IMR-90 (cell line): Measurements from ENCODE around the gene TMEM63A. TPM values are rescaled to one million over a fixed set of nuclear protein-coding genes. Genes with fewer than 3 reads are reported as not detected.

ENCODE experiments used
- ATAC-seq: fragments of 200-7000 bp; cut with Tn5 transposase; 2 replicates; pipeline ENCODE4 v1.9.1; 2020; ENCODE audit warnings: low read depth, mild to moderate bottlenecking, moderate library complexity
- BruUV-seq: library from RNA; stranded (reverse); fragments of 400-500 nt; replicated peaks from 2 replicates; lab custom pipeline; 2021; lab: Mats Ljungman, UMichigan
- CTCF ChIA-PET: fragments of 300-600 bp; formaldehyde crosslinking; extraction: SDS; loops from one replicate; lab custom pipeline; 2021; ENCODE audit warnings: antibody characterized with exemption; lab: Yijun Ruan, JAX
- POLR2A ChIA-PET: fragments of 300-600 bp; sonication (Branson Sonifier 250); formaldehyde crosslinking; loops from one replicate; lab custom pipeline; 2022; ENCODE audit warnings: antibody characterized with exemption; ENCODE audit not compliant: unreplicated experiment; lab: Charles Lee
- DNase-seq: peaks from one replicate; pipeline ENCODE4 v3.0.0; 2013
- H2AFZ ChIP-seq: replicated peaks from 2 replicates; pipeline ENCODE3; 2013; ENCODE audit warnings: low read length, mild to moderate bottlenecking; ENCODE audit not compliant: poor library complexity
- H2AK5ac ChIP-seq: 2 replicates; pipeline ENCODE4 v1.6.1; 2013; ENCODE audit warnings: low read depth, low read length, inconsistent platforms
- H2AK9ac ChIP-seq: replicated peaks from 2 replicates; pipeline ENCODE3; 2013; ENCODE audit warnings: mild to moderate bottlenecking, low read depth, low read length, moderate library complexity; ENCODE audit not compliant: poor library complexity
- H2BK120ac ChIP-seq: 2 replicates; pipeline ENCODE4 v1.6.1; 2013; ENCODE audit warnings: low read depth, low read length, inconsistent platforms
- H2BK15ac ChIP-seq: 3 replicates; pipeline ENCODE4 v1.6.1; 2013; ENCODE audit warnings: low read depth, low read length, inconsistent platforms
- H2BK20ac ChIP-seq: 2 replicates; pipeline ENCODE4 v1.6.1; 2013; ENCODE audit warnings: low read depth, mild to moderate bottlenecking, inconsistent platforms, low read length, moderate library complexity
- H2BK5ac ChIP-seq: 2 replicates; pipeline ENCODE4 v1.6.1; 2013; ENCODE audit warnings: mild to moderate bottlenecking, low read depth, low read length, inconsistent platforms; ENCODE audit not compliant: poor library complexity, severe bottlenecking
- H3K14ac ChIP-seq: replicated peaks from 2 replicates; pipeline ENCODE4 v1.6.1; 2013; ENCODE audit warnings: low read depth, low read length, inconsistent platforms
- H3K18ac ChIP-seq: 2 replicates; pipeline ENCODE4 v1.6.1; 2013; ENCODE audit warnings: low read depth, low read length, control low read depth
- H3K23ac ChIP-seq: 2 replicates; pipeline ENCODE4 v1.6.1; 2013; ENCODE audit warnings: low read depth, low read length, inconsistent platforms
- H3K27ac ChIP-seq: 2 replicates; pipeline ENCODE4 v1.5.1; 2013; ENCODE audit warnings: mild to moderate bottlenecking, control low read depth, low read length; ENCODE audit not compliant: insufficient read depth
- H3K27me3 ChIP-seq: 2 replicates; pipeline ENCODE4 v1.6.1; 2013; ENCODE audit warnings: low read length; ENCODE audit not compliant: control insufficient read depth, insufficient read depth
- H3K36me3 ChIP-seq: 2 replicates; pipeline ENCODE4 v1.6.1; 2013; ENCODE audit warnings: low read length, mixed read lengths; ENCODE audit not compliant: control insufficient read depth, insufficient read depth
- H3K4ac ChIP-seq: 2 replicates; pipeline ENCODE4 v1.6.1; 2013; ENCODE audit warnings: low read depth, low read length, inconsistent platforms
- H3K4me1 ChIP-seq: 2 replicates; pipeline ENCODE4 v1.6.1; 2013; ENCODE audit warnings: low read length, mixed read lengths; ENCODE audit not compliant: control insufficient read depth, insufficient read depth
- H3K4me2 ChIP-seq: 2 replicates; pipeline ENCODE4 v1.6.1; 2013; ENCODE audit warnings: low read depth, mild to moderate bottlenecking, control low read depth, low read length, moderate library complexity
- H3K4me3 ChIP-seq: 2 replicates; pipeline ENCODE4 v1.5.1; 2013; ENCODE audit warnings: low read depth, mild to moderate bottlenecking, control low read depth, low read length, moderate library complexity; ENCODE audit not compliant: insufficient read depth
- H3K56ac ChIP-seq: 2 replicates; pipeline ENCODE4 v1.6.1; 2013; ENCODE audit warnings: low read length, inconsistent platforms; ENCODE audit not compliant: insufficient read depth; ENCODE audit errors: extremely low read depth
- H3K79me1 ChIP-seq, 2 experiments: 2 replicates each; pipeline ENCODE4 v1.6.1; 2013; ENCODE audit warnings: low read length in 2 of 2, inconsistent platforms in 1 of 2, low read depth in 1 of 2
- H3K9ac ChIP-seq: 2 replicates; pipeline ENCODE4 v1.6.1; 2013; ENCODE audit warnings: low read depth, low read length, control low read depth
- H3K9me1 ChIP-seq: 2 replicates; pipeline ENCODE4 v1.6.1; 2013; ENCODE audit warnings: low read length, inconsistent platforms; ENCODE audit not compliant: insufficient read depth
- H3K9me3 ChIP-seq: 2 replicates; pipeline ENCODE4 v1.6.1; 2013; ENCODE audit warnings: low read length; ENCODE audit not compliant: control insufficient read depth, insufficient read depth
- H4K20me1 ChIP-seq: 2 replicates; pipeline ENCODE4 v1.6.1; 2013; ENCODE audit warnings: low read length, inconsistent platforms; ENCODE audit not compliant: insufficient read depth
- H4K5ac ChIP-seq: 2 replicates; pipeline ENCODE4 v1.6.1; 2013; ENCODE audit warnings: mild to moderate bottlenecking, low read depth, low read length, control low read depth
- H4K8ac ChIP-seq, 2 experiments: 2 replicates each; pipeline ENCODE4 v1.6.1; 2013; ENCODE audit warnings: low read depth in 2 of 2, low read length in 2 of 2, control low read depth in 1 of 2, inconsistent platforms in 1 of 2
- H4K91ac ChIP-seq: 2 replicates; pipeline ENCODE4 v1.6.1; 2013; ENCODE audit warnings: low read depth, low read length, inconsistent platforms; ENCODE audit not compliant: insufficient read depth
- BHLHE40 ChIP-seq: fragments of 150-350 bp; IDR thresholded peaks from 2 replicates; pipeline ENCODE4 v1.6.1; 2016; ENCODE audit warnings: mild to moderate bottlenecking, low read depth, low read length
- CEBPB ChIP-seq: IDR thresholded peaks from 2 replicates; pipeline ENCODE4 v1.6.1; 2012; ENCODE audit warnings: low read depth, low read length, improper control_type of control experiment
- CHD1 ChIP-seq: IDR thresholded peaks from 2 replicates; pipeline ENCODE4 v1.6.1; 2012; ENCODE audit warnings: low read depth, low read length, improper control_type of control experiment
- FOS ChIP-seq: fragments of 150-350 bp; IDR thresholded peaks from 2 replicates; pipeline ENCODE4 v1.6.1; 2016; ENCODE audit warnings: low read depth, low read length
- MAFK ChIP-seq: IDR thresholded peaks from 2 replicates; pipeline ENCODE4 v1.6.1; 2012; ENCODE audit warnings: low read depth, low read length, improper control_type of control experiment
- MAZ ChIP-seq: IDR thresholded peaks from 2 replicates; pipeline ENCODE4 v1.6.1; 2012; ENCODE audit warnings: low read depth, mild to moderate bottlenecking, low read length, improper control_type of control experiment, moderate library complexity, borderline replicate concordance
- MXI1 ChIP-seq: IDR thresholded peaks from 2 replicates; pipeline ENCODE4 v1.6.1; 2012; ENCODE audit warnings: low read depth, mild to moderate bottlenecking, low read length, moderate library complexity, borderline replicate concordance
- NFE2L2 ChIP-seq: fragments of 150-350 bp; IDR thresholded peaks from 2 replicates; pipeline ENCODE4 v1.6.1; 2016; ENCODE audit warnings: low read depth, mild to moderate bottlenecking, low read length
- POLR2A ChIP-seq: IDR thresholded peaks from 2 replicates; pipeline ENCODE4 v1.6.1; 2012; ENCODE audit warnings: mild to moderate bottlenecking, low read depth, low read length
- RAD21 ChIP-seq: IDR thresholded peaks from 2 replicates; pipeline ENCODE4 v1.6.1; 2012; ENCODE audit warnings: low read length, improper control_type of control experiment
- RCOR1 ChIP-seq: IDR thresholded peaks from 2 replicates; pipeline ENCODE4 v1.6.1; 2012; ENCODE audit warnings: mild to moderate bottlenecking, low read length, improper control_type of control experiment; ENCODE audit not compliant: insufficient replicate concordance
- RFX5 ChIP-seq: IDR thresholded peaks from 2 replicates; pipeline ENCODE4 v1.8.0; 2012; ENCODE audit warnings: low read depth, mild to moderate bottlenecking, low read length, moderate library complexity
- SMC3 ChIP-seq: fragments of 150-350 bp; IDR thresholded peaks from 2 replicates; pipeline ENCODE4 v1.6.1; 2016; ENCODE audit warnings: low read depth, mild to moderate bottlenecking, antibody characterized with exemption, low read length, moderate library complexity
- WGBS, 2 experiments: methylation state at CpG; one replicate each; pipeline versions ENCODE4 v1.1.5 to v1.1.7; 2013; ENCODE audit warnings: missing lambda C conversion rate in 2 of 2; ENCODE audit not compliant: insufficient read length in 1 of 2; ENCODE audit errors: extremely low coverage in 2 of 2; 5-methylcytosine and 5-hydroxymethylcytosine counted together
- dilution Hi-C: fragments of 300-500 bp; cut with HindIII; formaldehyde crosslinking; loops from one replicate; pipeline ENCODE4 v1.14.3; 2018; ENCODE audit warnings: low sequenced_read_pairs; ENCODE audit not compliant: unreplicated experiment
- in situ Hi-C: fragments of 300-500 bp; cut with MboI; formaldehyde crosslinking; loops from 3 replicates; pipeline ENCODE4 v1.14.3; 2019; ENCODE audit warnings: low sequenced_read_pairs, inconsistent platforms, mixed read lengths
- intact Hi-C: fragments of 100-400 bp; cut with micrococcal nuclease; formaldehyde crosslinking; loops from 2 replicates; pipeline ENCODE4 v1.10.0; 2022
- polyA plus RNA-seq, 3 experiments: library from polyadenylated mRNA; depleted of rRNA; stranded (reverse); fragments of >200 nt; gene quantifications; 2 replicates each; pipeline ENCODE4 v1.2.3, GENCODE V29; 2012; ENCODE audit warnings: low replicate concordance in 1 of 3
- total RNA-seq: library from RNA; depleted of rRNA; stranded (reverse); fragments of >200 nt; gene quantifications from 2 replicates; pipeline ENCODE4 v1.2.3, GENCODE V29; 2012
- TF ChIP-seq, protein P1 (sequence below): fragments of 150-350 bp; IDR thresholded peaks from 2 replicates; pipeline ENCODE4 v1.6.1; 2017; ENCODE audit warnings: mild to moderate bottlenecking, antibody characterized with exemption, low read length, low read depth
- TF ChIP-seq, protein P2 (sequence below): conservative IDR thresholded peaks from 2 replicates; pipeline ENCODE4 v1.5.1; 2012; ENCODE audit warnings: mild to moderate bottlenecking, low read depth, low read length, improper control_type of control experiment

Gene TMEM63A
- total and polyA plus RNA-seq, 2 of the 4 experiments (the other 2 are of a cell fraction) = 4.7 to 23.3 TPM

DNA sequence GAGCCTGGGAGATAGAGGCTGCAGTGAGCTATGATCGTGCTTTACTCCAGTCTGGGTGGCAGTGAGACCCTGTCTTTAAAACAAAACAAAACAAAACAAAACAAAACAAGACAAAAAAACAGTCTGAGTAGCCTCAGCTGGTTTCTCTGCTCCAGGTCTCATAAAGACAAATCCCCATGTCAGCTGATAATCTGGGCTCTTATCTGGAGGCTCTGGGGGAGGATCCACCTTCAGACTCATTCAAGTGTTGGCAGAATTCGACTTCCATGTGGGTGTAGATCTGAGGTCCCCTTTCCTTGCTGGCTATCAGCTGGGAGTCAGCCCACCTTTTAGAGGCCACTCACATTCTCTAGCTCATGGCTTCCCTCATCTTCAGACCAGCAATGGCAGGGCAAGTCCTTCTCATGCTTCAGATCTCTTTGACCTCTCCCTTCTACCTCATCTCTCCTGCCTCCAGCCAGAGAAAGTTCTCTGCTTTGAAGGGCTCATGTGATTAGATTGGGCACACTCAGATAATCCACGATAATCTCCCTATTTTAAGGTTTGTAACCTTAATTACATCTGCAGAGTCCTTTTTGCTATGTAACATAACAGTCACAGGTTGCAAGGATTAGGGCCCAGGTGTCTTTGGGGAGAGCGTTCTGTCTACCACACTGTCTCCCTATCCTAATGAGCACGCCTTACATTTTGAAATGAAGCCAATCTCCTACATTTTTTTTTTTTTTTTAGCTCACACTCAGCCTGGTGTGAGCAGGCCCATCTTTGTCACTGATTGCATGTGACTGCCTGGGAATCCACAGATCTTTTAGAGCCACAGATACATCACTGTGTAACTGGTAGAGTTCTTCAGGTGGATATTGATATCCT lies 49.3 kb upstream of the TMEM63A start:
- ATAC-seq (no peak), DNase-seq (no peak)
- Histone ChIP-seq H4K20me1 (no peaks in the 10 kb centered on the region), H3K9me3 (no peaks in the 10 kb centered on the region), H3K4me3 (no peak overlapping the region), H4K5ac (no peak overlapping the region), H3K36me3 (no peaks in the 10 kb centered on the region), H4K8ac (no peak overlapping the region), H2BK120ac (no peak overlapping the region), H2AK5ac (no peak overlapping the region), H3K4me2 (no peak overlapping the region), H3K56ac (no peak overlapping the region), H2BK5ac (no peak overlapping the region), H3K27me3 (no peaks in the 10 kb centered on the region), H3K18ac (no peak overlapping the region), H3K9me1 (no peaks in the 10 kb centered on the region; the same call in 1 of the 2 replicates), H2BK20ac (no peak overlapping the region), H4K91ac (no peak overlapping the region), H3K79me1 (no peaks in the 10 kb centered on the region), H2AK9ac (no peak overlapping the region), H3K9ac (no peak overlapping the region), H2BK15ac (no peak overlapping the region), H3K27ac (no peak overlapping the region), H3K14ac (no peak overlapping the region), H2AFZ (peak overlapping the region; percentile 70), H3K4me1 (no peaks in the 10 kb centered on the region), H3K4ac (no peak overlapping the region), H3K23ac (no peak overlapping the region)
- in situ Hi-C loops = no loop called here
- no CpG with 5 or more reads among the region's 5 CpGs for WGBS, 2 experiments
- dilution Hi-C loops = no loop called here
- POLR2A ChIA-PET = interaction anchor here (0.7 kb wide), 1 partner anchor 454 kb away, joined by 3 read pairs; no protein-coding TSS in a partner anchor
- intact Hi-C loops = no loop called here
- CTCF ChIA-PET = interaction anchor here (0.6 to 0.7 kb wide), 3 partner anchors 11 to 522 kb away, joined by 3 read pairs; no protein-coding TSS in a partner anchor
- BruUV-seq = no TSS peak
- TF ChIP-seq, protein P1, sequence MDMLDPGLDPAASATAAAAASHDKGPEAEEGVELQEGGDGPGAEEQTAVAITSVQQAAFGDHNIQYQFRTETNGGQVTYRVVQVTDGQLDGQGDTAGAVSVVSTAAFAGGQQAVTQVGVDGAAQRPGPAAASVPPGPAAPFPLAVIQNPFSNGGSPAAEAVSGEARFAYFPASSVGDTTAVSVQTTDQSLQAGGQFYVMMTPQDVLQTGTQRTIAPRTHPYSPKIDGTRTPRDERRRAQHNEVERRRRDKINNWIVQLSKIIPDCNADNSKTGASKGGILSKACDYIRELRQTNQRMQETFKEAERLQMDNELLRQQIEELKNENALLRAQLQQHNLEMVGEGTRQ = no peak
- TF ChIP-seq MXI1 (no peak), RAD21 (no peak), RFX5 (no peak), SMC3 (no peak), MAFK (no peak), NFE2L2 (no peak), RCOR1 (no peak), FOS (no peak), BHLHE40 (no peak), POLR2A (no peak), CEBPB (no peak), MAZ (no peak), CHD1 (no peak)
- TF ChIP-seq, protein P2, sequence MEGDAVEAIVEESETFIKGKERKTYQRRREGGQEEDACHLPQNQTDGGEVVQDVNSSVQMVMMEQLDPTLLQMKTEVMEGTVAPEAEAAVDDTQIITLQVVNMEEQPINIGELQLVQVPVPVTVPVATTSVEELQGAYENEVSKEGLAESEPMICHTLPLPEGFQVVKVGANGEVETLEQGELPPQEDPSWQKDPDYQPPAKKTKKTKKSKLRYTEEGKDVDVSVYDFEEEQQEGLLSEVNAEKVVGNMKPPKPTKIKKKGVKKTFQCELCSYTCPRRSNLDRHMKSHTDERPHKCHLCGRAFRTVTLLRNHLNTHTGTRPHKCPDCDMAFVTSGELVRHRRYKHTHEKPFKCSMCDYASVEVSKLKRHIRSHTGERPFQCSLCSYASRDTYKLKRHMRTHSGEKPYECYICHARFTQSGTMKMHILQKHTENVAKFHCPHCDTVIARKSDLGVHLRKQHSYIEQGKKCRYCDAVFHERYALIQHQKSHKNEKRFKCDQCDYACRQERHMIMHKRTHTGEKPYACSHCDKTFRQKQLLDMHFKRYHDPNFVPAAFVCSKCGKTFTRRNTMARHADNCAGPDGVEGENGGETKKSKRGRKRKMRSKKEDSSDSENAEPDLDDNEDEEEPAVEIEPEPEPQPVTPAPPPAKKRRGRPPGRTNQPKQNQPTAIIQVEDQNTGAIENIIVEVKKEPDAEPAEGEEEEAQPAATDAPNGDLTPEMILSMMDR = no peak
